ENCODE measurements around the gene DOC2B.
"Not testable (repeated sequence)": the region's sequence is repeated elsewhere in the genome, so short reads cannot be mapped to it uniquely, and the experiment has no call there.

DNA sequence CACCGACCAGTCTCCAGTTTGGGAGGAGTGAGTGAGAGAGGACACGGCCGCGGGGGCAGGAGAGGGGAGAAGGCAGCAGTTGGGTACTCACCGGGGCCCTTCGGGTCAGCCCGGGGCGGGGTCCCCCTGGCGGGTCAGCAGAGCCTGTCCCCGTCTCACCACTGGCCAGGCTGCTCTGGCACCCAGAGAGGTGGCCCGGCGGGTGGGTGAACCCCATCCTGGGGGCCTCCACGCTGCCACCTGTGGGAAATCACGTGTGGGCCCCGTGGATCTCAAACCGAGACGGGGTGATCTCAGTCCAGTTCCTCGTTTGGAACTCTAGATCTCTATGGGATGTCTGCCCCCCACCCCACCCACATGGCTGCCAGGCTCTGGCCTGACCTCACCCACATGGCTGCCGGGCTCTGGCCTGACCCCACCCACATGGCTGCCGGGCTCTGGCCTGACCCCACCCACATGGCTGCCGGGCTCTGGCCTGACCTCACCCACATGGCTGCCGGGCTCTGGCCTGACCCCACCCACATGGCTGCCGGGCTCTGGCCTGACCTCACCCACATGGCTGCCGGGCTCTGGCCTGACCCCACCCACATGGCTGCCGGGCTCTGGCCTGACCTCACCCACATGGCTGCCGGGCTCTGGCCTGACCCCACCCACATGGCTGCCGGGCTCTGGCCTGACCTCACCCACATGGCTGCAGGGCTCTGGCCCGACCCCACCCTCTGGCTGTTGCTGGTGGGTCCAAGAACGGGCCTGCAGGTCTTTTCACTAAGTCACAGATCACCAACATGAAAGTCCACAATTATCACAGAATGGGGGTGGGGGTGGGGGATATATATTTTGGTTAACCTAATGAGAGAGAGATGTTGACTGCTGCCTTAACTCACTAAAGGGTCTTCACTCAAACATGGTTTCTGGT, 34.4 kb upstream of the DOC2B start:
- TF ChIP-seq, protein P1, sequence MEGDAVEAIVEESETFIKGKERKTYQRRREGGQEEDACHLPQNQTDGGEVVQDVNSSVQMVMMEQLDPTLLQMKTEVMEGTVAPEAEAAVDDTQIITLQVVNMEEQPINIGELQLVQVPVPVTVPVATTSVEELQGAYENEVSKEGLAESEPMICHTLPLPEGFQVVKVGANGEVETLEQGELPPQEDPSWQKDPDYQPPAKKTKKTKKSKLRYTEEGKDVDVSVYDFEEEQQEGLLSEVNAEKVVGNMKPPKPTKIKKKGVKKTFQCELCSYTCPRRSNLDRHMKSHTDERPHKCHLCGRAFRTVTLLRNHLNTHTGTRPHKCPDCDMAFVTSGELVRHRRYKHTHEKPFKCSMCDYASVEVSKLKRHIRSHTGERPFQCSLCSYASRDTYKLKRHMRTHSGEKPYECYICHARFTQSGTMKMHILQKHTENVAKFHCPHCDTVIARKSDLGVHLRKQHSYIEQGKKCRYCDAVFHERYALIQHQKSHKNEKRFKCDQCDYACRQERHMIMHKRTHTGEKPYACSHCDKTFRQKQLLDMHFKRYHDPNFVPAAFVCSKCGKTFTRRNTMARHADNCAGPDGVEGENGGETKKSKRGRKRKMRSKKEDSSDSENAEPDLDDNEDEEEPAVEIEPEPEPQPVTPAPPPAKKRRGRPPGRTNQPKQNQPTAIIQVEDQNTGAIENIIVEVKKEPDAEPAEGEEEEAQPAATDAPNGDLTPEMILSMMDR (IDR thresholded peaks at IDR 0.05) = not testable (repeated sequence)
- TF ChIP-seq POLR2A (IDR thresholded peaks at IDR 0.05) = not testable (repeated sequence)
